Stimulated activated CD4-positive, alpha-beta T cell treated with anti-CD3 and anti-CD28 coated beads, Interleukin-12 subunit alpha, Interleukin-12 subunit beta, amount 100 ng/mL, for 4 hours (primary cell): Measurements from ENCODE around the gene APOBEC4.

Experiments used
- DNase-seq: peaks from one replicate; pipeline ENCODE4 v3.0.0-alpha.2; 2020

The APOBEC4 gene

GRCh38 chr1:183674886-183675285 is 21.8 kb upstream of the APOBEC4 start:
- no peak for DNase-seq

- DNase-seq: no peak
Measured at GRCh38 chr1:183674339-183674738, 21.2 kb upstream of the APOBEC4 start.

- DNase-seq: no peak
Measured at GRCh38 chr1:183673605-183674323, 20.6 kb upstream of the APOBEC4 start.

- no peak for DNase-seq
Measured at GRCh38 chr1:183670169-183670568, 17.1 kb upstream of the APOBEC4 start.

- no peak for DNase-seq
Measured at GRCh38 chr1:183656355-183656754, 3.2 kb upstream of the APOBEC4 start.

- peak; percentile 70 for DNase-seq
Measured at GRCh38 chr1:183655562-183656075, 2.5 kb upstream of the APOBEC4 start.

- DNase-seq: no peak
Measured at GRCh38 chr1:183654706-183655105, 1.6 kb upstream of the APOBEC4 start.

- DNase-seq: no peak
Measured at GRCh38 chr1:183653876-183654451, 848 bp upstream of the APOBEC4 start.

- DNase-seq: no peak
Measured at GRCh38 chr1:183653462-183653794, 312 bp upstream of the APOBEC4 start.

GRCh38 chr1:183652107-183652506 is 1.0 kb downstream of the APOBEC4 start:
- no peak for DNase-seq

- DNase-seq: no peak
Measured at GRCh38 chr1:183651612-183652011, 1.5 kb downstream of the APOBEC4 start.

- no peak for DNase-seq
Measured at GRCh38 chr1:183648042-183648441, 5.1 kb downstream of the APOBEC4 start.

- no peak for DNase-seq
Measured at GRCh38 chr1:183646776-183647175, 6.3 kb downstream of the APOBEC4 start.

GRCh38 chr1:183645531-183645930 is 7.6 kb downstream of the APOBEC4 start:
- DNase-seq: no peak

- no peak for DNase-seq
Measured at GRCh38 chr1:183642166-183642565, 10.9 kb downstream of the APOBEC4 start.

- no peak for DNase-seq
Measured at GRCh38 chr1:183640193-183640592, 12.9 kb downstream of the APOBEC4 start.

- DNase-seq: no peak
Measured at GRCh38 chr1:183638649-183639387, 14.3 kb downstream of the APOBEC4 start.

- no peak for DNase-seq
Measured at GRCh38 chr1:183636783-183637182, 16.3 kb downstream of the APOBEC4 start.

- DNase-seq: no peak
Measured at GRCh38 chr1:183636334-183636682, 16.8 kb downstream of the APOBEC4 start.

- peak; percentile 96 for DNase-seq
Measured at GRCh38 chr1:183635606-183636333, 17.3 kb downstream of the APOBEC4 start, which contains the start of gene ARPC5. ARPC5 (minus strand) TSS chr1:183635783; CDS start chr1:183635659, 124 bp downstream.

GRCh38 chr1:183635099-183635605 is 18.0 kb downstream of the APOBEC4 start:
- DNase-seq: peak; percentile 23

GRCh38 chr1:183634429-183635065 is 18.6 kb downstream of the APOBEC4 start:
- no peak for DNase-seq
